Fibroblast of lung (primary cell): ENCODE measurements around the gene SEPHS1. TPM values are rescaled to one million over a fixed set of nuclear protein-coding genes. Genes with fewer than 3 reads are reported as not detected.

ENCODE experiments used
- DNase-seq, 2 donors: peaks; one replicate each; pipeline versions ENCODE4 v3.0.0 to v3.0.0-alpha.2; 2010; ENCODE audit warnings: low read depth in 2 of 2
- H2AFZ ChIP-seq: 2 replicates; pipeline ENCODE4 v1.5.1; 2012; ENCODE audit warnings: low read length, control low read depth, inconsistent platforms
- H3K27ac ChIP-seq: 2 replicates; pipeline ENCODE4 v1.5.1; 2011; ENCODE audit warnings: low read length, control low read depth; ENCODE audit not compliant: insufficient read depth
- H3K27me3 ChIP-seq: 2 replicates; pipeline ENCODE4 v1.5.1; 2011; ENCODE audit warnings: mild to moderate bottlenecking, low read length; ENCODE audit not compliant: control insufficient read depth, insufficient read depth
- H3K36me3 ChIP-seq: 2 replicates; pipeline ENCODE4 v1.5.1; 2011; ENCODE audit warnings: low read length; ENCODE audit not compliant: control insufficient read depth, insufficient read depth
- H3K4me1 ChIP-seq: 2 replicates; pipeline ENCODE4 v1.5.1; 2011; ENCODE audit warnings: low read length; ENCODE audit not compliant: control insufficient read depth, insufficient read depth; ENCODE audit errors: extremely low read depth
- H3K4me2 ChIP-seq: 2 replicates; pipeline ENCODE4 v1.5.1; 2011; ENCODE audit warnings: low read length, control low read depth; ENCODE audit not compliant: insufficient read depth; ENCODE audit errors: extremely low read depth
- H3K4me3 ChIP-seq, 4 experiments: fragments of 200-600 bp in 1 of 4; sonication (generic) in 1 of 4; replicated peaks in 1 of 4; 2 replicates each; pipeline ENCODE4 v1.5.1; 2011 to 2016; ENCODE audit warnings: low read length in 4 of 4, low read depth in 3 of 4, mild to moderate bottlenecking in 3 of 4, control low read depth in 2 of 4, inconsistent platforms in 1 of 4, mixed read lengths in 1 of 4; ENCODE audit not compliant: insufficient read depth in 1 of 4; ENCODE audit errors: control extremely low read depth in 1 of 4
- H3K79me2 ChIP-seq: 2 replicates; pipeline ENCODE4 v1.5.1; 2012; ENCODE audit warnings: mild to moderate bottlenecking, low read length, inconsistent platforms; ENCODE audit not compliant: control insufficient read depth, insufficient read depth
- H3K9ac ChIP-seq: 2 replicates; pipeline ENCODE4 v1.5.1; 2011; ENCODE audit warnings: mild to moderate bottlenecking, low read length, control low read depth; ENCODE audit not compliant: insufficient read depth
- H3K9me3 ChIP-seq: 2 replicates; pipeline ENCODE4 v1.5.1; 2012; ENCODE audit warnings: low read depth, low read length; ENCODE audit not compliant: control insufficient read depth, insufficient read depth
- H4K20me1 ChIP-seq: 2 replicates; pipeline ENCODE4 v1.5.1; 2011; ENCODE audit warnings: low read length; ENCODE audit not compliant: control insufficient read depth, insufficient read depth; ENCODE audit errors: extremely low read depth
- CTCF ChIP-seq, 2 donors: IDR thresholded peaks in 1 of 2; conservative IDR thresholded peaks in 1 of 2; 1 replicate in 1 of 2; 2 replicates in 1 of 2; pipeline ENCODE4 v1.5.1; 2011 to 2012; ENCODE audit warnings: low read length in 2 of 2, control low read depth in 1 of 2, inconsistent platforms in 1 of 2, low read depth in 1 of 2, mild to moderate bottlenecking in 1 of 2
- EZH2 ChIP-seq: IDR thresholded peaks from 2 replicates; pipeline ENCODE4 v1.5.1; 2012; ENCODE audit warnings: low read length, control low read depth, mild to moderate bottlenecking; ENCODE audit errors: missing control alignments
- polyA plus RNA-seq, 2 donors: library from polyadenylated mRNA; depleted of rRNA in 1 of 2; stranded (reverse) in 1 of 2; unstranded in 1 of 2; fragments of >200 nt; gene quantifications; 2 replicates each; pipeline ENCODE4 v1.2.1, GENCODE V29; 2011 to 2012; ENCODE audit warnings: missing spikeins in 1 of 2
- total RNA-seq: library from RNA; depleted of rRNA; stranded (reverse); fragments of >200 nt; gene quantifications from 2 replicates; pipeline ENCODE4 v1.2.1, GENCODE V29; 2014

Gene SEPHS1
- total and polyA plus RNA-seq, 2 donors (not counting 1 experiment from before 2014, with no cell fraction given), result 27.4 to 50.6 TPM

GRCh38 chr10:13337827-13338196 is 10.3 kb downstream of the SEPHS1 start:
- TF ChIP-seq EZH2 (no peak), CTCF (conservative IDR thresholded peaks at IDR 0.05 in 1 of 2, IDR thresholded peaks at IDR 0.05 in 1 of 2; ENCODE audit: low read depth in 1 of 2, low read length in 2 of 2) (no peak)
- no peak overlapping the region for H3K4me3 ChIP-seq
- H2AFZ ChIP-seq, result no peak overlapping the region
- no peak overlapping the region for H3K9ac ChIP-seq
- H3K36me3 ChIP-seq, result peaks cover 8% of the 10 kb centered on the region
- peaks cover 14% of the 10 kb centered on the region for H3K79me2 ChIP-seq
- H4K20me1 ChIP-seq, result no peaks in the 10 kb centered on the region
- no peaks in the 10 kb centered on the region for H3K9me3 ChIP-seq
- no peak overlapping the region for H3K4me2 ChIP-seq
- DNase-seq, result no peak
- no peak overlapping the region for H3K27ac ChIP-seq
- H3K27me3 ChIP-seq, result no peaks in the 10 kb centered on the region
- no peaks in the 10 kb centered on the region for H3K4me1 ChIP-seq

GRCh38 chr10:13337128-13337826 is 10.8 kb downstream of the SEPHS1 start:
- Histone ChIP-seq H3K9me3 (no peaks in the 10 kb centered on the region), H3K4me3 (no peak overlapping the region), H3K27me3 (no peaks in the 10 kb centered on the region), H3K36me3 (peaks cover 8% of the 10 kb centered on the region), H3K4me1 (no peaks in the 10 kb centered on the region), H3K27ac (no peak overlapping the region), H3K79me2 (peaks cover 10% of the 10 kb centered on the region), H4K20me1 (no peaks in the 10 kb centered on the region), H3K9ac (no peak overlapping the region), H3K4me2 (no peak overlapping the region), H2AFZ (no peak overlapping the region)
- TF ChIP-seq EZH2, result no peak
- TF ChIP-seq CTCF (conservative IDR thresholded peaks at IDR 0.05 in 1 of 2, IDR thresholded peaks at IDR 0.05 in 1 of 2; ENCODE audit: low read depth in 1 of 2, low read length in 2 of 2), result no peak
- no peak for DNase-seq

GRCh38 chr10:13335881-13336280 is 12.2 kb downstream of the SEPHS1 start:
- TF ChIP-seq CTCF (conservative IDR thresholded peaks at IDR 0.05 in 1 of 2, IDR thresholded peaks at IDR 0.05 in 1 of 2; ENCODE audit: low read depth in 1 of 2, low read length in 2 of 2) (no peak), EZH2 (no peak)
- H3K36me3 ChIP-seq, result peaks cover 10% of the 10 kb centered on the region

More at GRCh38 chr10:13335881-13336280, 12.2 kb downstream of the SEPHS1 start:
- Histone ChIP-seq H3K4me1 (no peaks in the 10 kb centered on the region), H3K4me2 (no peak overlapping the region), H4K20me1 (no peaks in the 10 kb centered on the region), H3K27ac (no peak overlapping the region), H2AFZ (no peak overlapping the region), H3K9me3 (no peaks in the 10 kb centered on the region), H3K27me3 (no peaks in the 10 kb centered on the region), H3K9ac (no peak overlapping the region), H3K4me3 (no peak overlapping the region), H3K79me2 (peaks cover 8% of the 10 kb centered on the region)
- DNase-seq, result no peak
